HepG2 (cell line): ENCODE measurements around the gene MAP3K3. TPM values are rescaled to one million over a fixed set of nuclear protein-coding genes. Genes with fewer than 3 reads are reported as not detected.

Source experiments
- HDAC2 ChIP-seq: sonication (generic); formaldehyde crosslinking; IDR thresholded peaks from 2 replicates; pipeline ENCODE4 v1.4.0; 2020; ENCODE audit warnings: missing genetic modification reagents
- MATR3 ChIP-seq: sonication (generic); formaldehyde crosslinking; IDR thresholded peaks from 2 replicates; pipeline ENCODE4 v1.4.0; 2020; ENCODE audit warnings: missing genetic modification reagents
- REPIN1 ChIP-seq: sonication (generic); formaldehyde crosslinking; IDR thresholded peaks from 2 replicates; pipeline ENCODE4 v1.8.0; 2022; ENCODE audit warnings: missing genetic modification reagents, low read depth, mild to moderate bottlenecking, borderline replicate concordance
- RFX5 ChIP-seq: IDR thresholded peaks from 2 replicates; pipeline ENCODE4 v1.6.1; 2011; ENCODE audit warnings: low read depth, low read length, improper control_type of control experiment
- TOPORS ChIP-seq: sonication (generic); formaldehyde crosslinking; IDR thresholded peaks from 2 replicates; pipeline ENCODE4 v1.8.0; 2023; ENCODE audit warnings: mild to moderate bottlenecking, missing genetic modification reagents
- ZNF232 ChIP-seq: sonication (generic); formaldehyde crosslinking; IDR thresholded peaks from 2 replicates; pipeline ENCODE4 v1.4.0; 2020; ENCODE audit warnings: missing genetic modification reagents, borderline replicate concordance
- ZNF577 ChIP-seq: sonication (generic); formaldehyde crosslinking; IDR thresholded peaks from 2 replicates; pipeline ENCODE4 v1.4.0; 2020; ENCODE audit warnings: mild to moderate bottlenecking, low read depth, missing genetic modification reagents, borderline replicate concordance
- ZNF788 ChIP-seq: sonication (generic); formaldehyde crosslinking; IDR thresholded peaks from 2 replicates; pipeline ENCODE4 v1.5.0; 2020; ENCODE audit warnings: mild to moderate bottlenecking, missing genetic modification reagents, borderline replicate concordance
- polyA plus RNA-seq, 8 experiments: library from polyadenylated mRNA; depleted of rRNA in 3 of 8; stranded (reverse) in 7 of 8; unstranded in 1 of 8; fragments of >200 nt; fragmentation: Illumina TruSeq in 4 of 8; extraction: Trizol in 4 of 8; gene quantifications; 2 replicates each; pipeline versions ENCODE4 v1.2.1 to v1.2.3, GENCODE V29; 2011 to 2016; ENCODE audit warnings: low read depth in 4 of 8, missing spikeins in 1 of 8, mixed read lengths in 1 of 8; ENCODE audit not compliant: insufficient read depth in 1 of 8
- total RNA-seq, 5 experiments: library from RNA; depleted of rRNA; stranded (reverse); fragments of >200 nt; fragmentation: Illumina TruSeq; extraction: Trizol; gene quantifications; 2 replicates each; pipeline ENCODE4 v1.2.3, GENCODE V29; 2016; ENCODE audit warnings: low read depth in 1 of 5
- TF ChIP-seq, protein P1 (sequence below): sonication (generic); formaldehyde crosslinking; IDR thresholded peaks from 2 replicates; pipeline ENCODE4 v1.5.0; 2020; ENCODE audit warnings: missing genetic modification reagents, mild to moderate bottlenecking, borderline replicate concordance
- TF ChIP-seq, protein P2 (sequence below): sonication (generic); formaldehyde crosslinking; IDR thresholded peaks from 2 replicates; pipeline ENCODE4 v1.4.0; 2020; ENCODE audit warnings: low read depth, mild to moderate bottlenecking, missing genetic modification reagents
- TF ChIP-seq, protein P3 (sequence below): sonication (generic); formaldehyde crosslinking; IDR thresholded peaks from 2 replicates; pipeline ENCODE4 v1.8.1; 2023; ENCODE audit warnings: mild to moderate bottlenecking, moderate library complexity, missing genetic modification reagents
- TF ChIP-seq, protein P4 (sequence below): sonication (generic); formaldehyde crosslinking; IDR thresholded peaks from 2 replicates; pipeline ENCODE4 v1.4.0; 2020; ENCODE audit warnings: missing genetic modification reagents, borderline replicate concordance

MAP3K3 gene
- total and polyA plus RNA-seq, 2 of the 13 experiments (the other 11 are each of a cell fraction or from before 2014, with no cell fraction given): 17.7 to 21.8 TPM

DNA sequence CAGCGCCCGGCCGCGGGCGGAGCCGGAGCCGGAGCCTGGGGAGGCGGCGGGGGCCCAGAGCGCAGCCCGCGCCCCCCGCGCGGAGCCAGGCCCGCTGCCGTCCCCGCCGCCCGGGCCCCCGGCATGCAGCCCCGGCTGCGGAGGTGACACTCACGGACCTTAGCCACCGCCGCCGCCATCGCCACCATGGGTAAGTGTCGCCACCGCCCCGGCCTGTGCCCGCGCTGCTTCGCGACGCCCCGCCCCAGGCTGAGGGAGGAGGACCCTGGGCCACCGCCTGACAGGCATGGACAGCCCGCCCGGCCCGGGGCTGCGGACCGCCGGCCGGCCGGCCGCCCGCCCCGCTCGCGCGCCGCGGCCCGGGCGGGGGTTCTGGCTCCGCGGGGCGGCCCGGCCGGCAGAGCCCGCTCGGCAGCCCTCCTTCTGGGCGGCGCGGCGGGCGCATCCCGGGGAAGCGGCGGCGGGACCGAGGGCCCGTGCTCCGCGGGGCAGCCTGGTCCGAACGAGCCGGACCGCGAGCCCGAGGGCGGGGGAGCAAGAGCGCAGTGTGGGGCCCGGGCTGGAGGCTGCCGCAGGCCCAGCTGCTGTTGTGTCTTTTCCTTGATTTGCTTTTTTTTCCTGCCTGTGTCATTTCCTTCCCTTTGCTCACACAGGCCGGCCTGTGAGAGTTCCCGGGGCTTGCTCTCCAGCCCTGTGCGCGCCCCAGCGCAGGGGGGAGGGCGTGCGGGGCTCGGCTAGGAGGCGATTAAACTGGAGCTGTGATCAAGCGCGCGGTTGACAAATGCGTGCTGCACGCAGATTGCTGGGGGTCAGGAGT lies 565 bp downstream of the MAP3K3 start (continued):
- TF ChIP-seq, protein P1, sequence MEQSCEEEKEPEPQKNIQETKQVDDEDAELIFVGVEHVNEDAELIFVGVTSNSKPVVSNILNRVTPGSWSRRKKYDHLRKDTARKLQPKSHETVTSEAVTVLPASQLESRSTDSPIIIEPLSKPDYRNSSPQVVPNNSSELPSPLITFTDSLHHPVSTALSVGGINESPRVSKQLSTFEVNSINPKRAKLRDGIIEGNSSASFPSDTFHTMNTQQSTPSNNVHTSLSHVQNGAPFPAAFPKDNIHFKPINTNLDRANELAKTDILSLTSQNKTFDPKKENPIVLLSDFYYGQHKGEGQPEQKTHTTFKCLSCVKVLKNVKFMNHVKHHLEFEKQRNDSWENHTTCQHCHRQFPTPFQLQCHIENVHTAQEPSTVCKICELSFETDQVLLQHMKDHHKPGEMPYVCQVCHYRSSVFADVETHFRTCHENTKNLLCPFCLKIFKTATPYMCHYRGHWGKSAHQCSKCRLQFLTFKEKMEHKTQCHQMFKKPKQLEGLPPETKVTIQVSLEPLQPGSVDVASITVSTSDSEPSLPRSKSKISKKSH: no peak
- TF ChIP-seq, protein P2, sequence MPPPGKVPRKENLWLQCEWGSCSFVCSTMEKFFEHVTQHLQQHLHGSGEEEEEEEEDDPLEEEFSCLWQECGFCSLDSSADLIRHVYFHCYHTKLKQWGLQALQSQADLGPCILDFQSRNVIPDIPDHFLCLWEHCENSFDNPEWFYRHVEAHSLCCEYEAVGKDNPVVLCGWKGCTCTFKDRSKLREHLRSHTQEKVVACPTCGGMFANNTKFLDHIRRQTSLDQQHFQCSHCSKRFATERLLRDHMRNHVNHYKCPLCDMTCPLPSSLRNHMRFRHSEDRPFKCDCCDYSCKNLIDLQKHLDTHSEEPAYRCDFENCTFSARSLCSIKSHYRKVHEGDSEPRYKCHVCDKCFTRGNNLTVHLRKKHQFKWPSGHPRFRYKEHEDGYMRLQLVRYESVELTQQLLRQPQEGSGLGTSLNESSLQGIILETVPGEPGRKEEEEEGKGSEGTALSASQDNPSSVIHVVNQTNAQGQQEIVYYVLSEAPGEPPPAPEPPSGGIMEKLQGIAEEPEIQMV (CRISPR knock-in tag): no peak
- 0 out of 2 replicates have a peak, but pooled peaks have one; percentile 21 for TF ChIP-seq ZNF232 (CRISPR knock-in tag)
- TF ChIP-seq, protein P3, sequence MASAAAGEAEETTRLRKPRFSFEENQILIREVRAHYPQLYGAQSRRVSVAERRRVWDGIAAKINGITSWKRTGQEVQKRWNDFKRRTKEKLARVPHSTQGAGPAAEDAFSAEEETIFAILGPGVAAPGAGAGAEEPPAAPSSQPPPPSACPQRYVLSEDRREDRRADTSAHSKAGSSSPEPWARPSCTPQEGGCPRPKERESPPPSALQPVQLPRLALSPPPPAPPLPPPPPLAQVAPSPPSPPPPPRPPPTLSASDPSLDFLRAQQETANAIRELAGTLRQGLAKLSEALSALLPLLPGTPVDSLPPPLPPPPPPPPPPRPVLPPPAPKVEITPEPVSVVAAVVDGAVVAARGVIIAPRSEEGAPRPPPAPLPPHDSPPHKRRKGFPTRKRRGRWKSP: no peak
- no peak for TF ChIP-seq RFX5
- no peak for TF ChIP-seq REPIN1 (CRISPR knock-in tag)
- no peak for TF ChIP-seq ZNF577
- TF ChIP-seq, protein P4, sequence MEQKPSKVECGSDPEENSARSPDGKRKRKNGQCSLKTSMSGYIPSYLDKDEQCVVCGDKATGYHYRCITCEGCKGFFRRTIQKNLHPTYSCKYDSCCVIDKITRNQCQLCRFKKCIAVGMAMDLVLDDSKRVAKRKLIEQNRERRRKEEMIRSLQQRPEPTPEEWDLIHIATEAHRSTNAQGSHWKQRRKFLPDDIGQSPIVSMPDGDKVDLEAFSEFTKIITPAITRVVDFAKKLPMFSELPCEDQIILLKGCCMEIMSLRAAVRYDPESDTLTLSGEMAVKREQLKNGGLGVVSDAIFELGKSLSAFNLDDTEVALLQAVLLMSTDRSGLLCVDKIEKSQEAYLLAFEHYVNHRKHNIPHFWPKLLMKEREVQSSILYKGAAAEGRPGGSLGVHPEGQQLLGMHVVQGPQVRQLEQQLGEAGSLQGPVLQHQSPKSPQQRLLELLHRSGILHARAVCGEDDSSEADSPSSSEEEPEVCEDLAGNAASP (CRISPR knock-in tag): no peak
- TF ChIP-seq HDAC2: no peak; the same call in 1 of the 2 replicates
- no peak for TF ChIP-seq TOPORS (CRISPR knock-in tag)
- no peak for TF ChIP-seq ZNF788 (CRISPR knock-in tag)
- no peak for TF ChIP-seq MATR3 (CRISPR knock-in tag)
